Loucy (cell line): ENCODE measurements around the gene CCNF.

ENCODE experiments used
- H2AFZ ChIP-seq: fragments of 200-600 bp; sonication (generic); 2 replicates; pipeline ENCODE4 v1.6.0; 2016; ENCODE audit warnings: antibody characterized with exemption, mild to moderate bottlenecking, low read length, moderate library complexity
- H3F3A ChIP-seq: fragments of 200-600 bp; 2 replicates; pipeline ENCODE4 v1.6.0; 2016; ENCODE audit warnings: antibody characterized with exemption, low read depth, mild to moderate bottlenecking
- H3K27me3 ChIP-seq: fragments of 200-600 bp; sonication (generic); 2 replicates; pipeline ENCODE4 v1.6.1; 2014; ENCODE audit warnings: low read length, mild to moderate bottlenecking; ENCODE audit not compliant: insufficient read depth, poor library complexity, severe bottlenecking
- H3K36me3 ChIP-seq: fragments of 200-600 bp; sonication (generic); 2 replicates; pipeline ENCODE4 v1.6.1; 2016; ENCODE audit warnings: low read length; ENCODE audit not compliant: insufficient read depth
- H3K4me1 ChIP-seq: fragments of 200-600 bp; sonication (generic); 2 replicates; pipeline ENCODE4 v1.5.1; 2014; ENCODE audit warnings: low read length, mild to moderate bottlenecking; ENCODE audit not compliant: insufficient read depth, poor library complexity, severe bottlenecking
- H3K4me2 ChIP-seq: fragments of 200-600 bp; sonication (generic); 2 replicates; pipeline ENCODE4 v1.6.0; 2014; ENCODE audit warnings: antibody characterized with exemption, low read length, low read depth, mild to moderate bottlenecking; ENCODE audit not compliant: poor library complexity, severe bottlenecking
- H3K4me3 ChIP-seq: fragments of 200-600 bp; sonication (generic); 2 replicates; pipeline ENCODE4 v1.5.1; 2014; ENCODE audit warnings: low read length, mild to moderate bottlenecking, mixed read lengths; ENCODE audit not compliant: poor library complexity, severe bottlenecking
- H3K79me2 ChIP-seq: fragments of 200-600 bp; sonication (generic); 2 replicates; pipeline ENCODE4 v1.6.1; 2014; ENCODE audit warnings: low read length; ENCODE audit not compliant: insufficient read depth
- H3K9ac ChIP-seq: fragments of 200-600 bp; sonication (generic); 2 replicates; pipeline ENCODE4 v1.6.0; 2014; ENCODE audit warnings: mild to moderate bottlenecking, low read depth, low read length, moderate library complexity; ENCODE audit not compliant: poor library complexity, severe bottlenecking
- H3K9me2 ChIP-seq: fragments of 200-600 bp; sonication (generic); replicated peaks from 2 replicates; pipeline ENCODE4 v1.6.1; 2016; ENCODE audit warnings: low read depth, low read length, mixed read lengths
- H3K9me3 ChIP-seq: fragments of 200-600 bp; sonication (generic); 2 replicates; pipeline ENCODE4 v1.6.1; 2014; ENCODE audit warnings: mild to moderate bottlenecking, antibody characterized with exemption, low read length, low read depth; ENCODE audit not compliant: insufficient read depth
- H4K20me1 ChIP-seq: fragments of 200-600 bp; sonication (generic); 2 replicates; pipeline ENCODE4 v1.6.0; 2014; ENCODE audit warnings: antibody characterized with exemption, low read length, mild to moderate bottlenecking; ENCODE audit not compliant: insufficient read depth, poor library complexity, severe bottlenecking
- CTCF ChIP-seq: fragments of 200-600 bp; sonication (generic); conservative IDR thresholded peaks from 2 replicates; pipeline ENCODE4 v1.5.1; 2014; ENCODE audit warnings: mild to moderate bottlenecking, antibody characterized with exemption, low read length
- EZH2phosphoT487 ChIP-seq: fragments of 200-600 bp; IDR thresholded peaks from 2 replicates; pipeline ENCODE4 v1.6.1; 2018; ENCODE audit warnings: antibody characterized with exemption, mild to moderate bottlenecking, moderate library complexity, borderline replicate concordance

CCNF gene

GRCh38 chr16:2427526-2427925 lies 1.7 kb upstream of the CCNF start:
- H3K36me3 ChIP-seq = peaks cover under 1% of the 10 kb centered on the region; the same call in 1 of the 2 replicates
- peaks cover 17% of the 10 kb centered on the region for H3K4me1 ChIP-seq
- peak overlapping the region; percentile 79 for H3K9ac ChIP-seq
- peak overlapping the region; percentile 71 for H3K4me3 ChIP-seq
- no peaks in the 10 kb centered on the region for H3K9me3 ChIP-seq
- no peaks in the 10 kb centered on the region for H3K9me2 ChIP-seq
- H2AFZ ChIP-seq = no peak overlapping the region
- H3K27me3 ChIP-seq = no peaks in the 10 kb centered on the region
- peak overlapping the region; percentile 70 for H3K4me2 ChIP-seq
- peaks cover 40% of the 10 kb centered on the region for H3K79me2 ChIP-seq
- H4K20me1 ChIP-seq = peaks cover 10% of the 10 kb centered on the region
- H3F3A ChIP-seq = no peaks in the 10 kb centered on the region
- no peak for TF ChIP-seq CTCF
- no peak for TF ChIP-seq EZH2phosphoT487

- no peaks in the 10 kb centered on the region for H3K27me3 ChIP-seq
- H3K4me1 ChIP-seq = peaks cover 17% of the 10 kb centered on the region
- peaks cover 47% of the 10 kb centered on the region for H3K79me2 ChIP-seq
- H3K9me2 ChIP-seq = no peaks in the 10 kb centered on the region
- H3K4me2 ChIP-seq = peak overlapping the region; percentile 70
- H3F3A ChIP-seq = no peaks in the 10 kb centered on the region
- H3K4me3 ChIP-seq = peak overlapping the region; percentile 71
- H2AFZ ChIP-seq = peak overlapping the region; percentile 64
- H3K9ac ChIP-seq = peak overlapping the region; percentile 79
- peaks cover 10% of the 10 kb centered on the region for H4K20me1 ChIP-seq
- no peaks in the 10 kb centered on the region for H3K9me3 ChIP-seq
- H3K36me3 ChIP-seq = peaks cover 8% of the 10 kb centered on the region; the same call in 1 of the 2 replicates
- TF ChIP-seq CTCF (no peak), EZH2phosphoT487 (no peak)
Observed at GRCh38 chr16:2428051-2428783, 1.0 kb upstream of the CCNF start.

GRCh38 chr16:2428784-2429033 lies 538 bp upstream of the CCNF start:
- Histone ChIP-seq H3F3A (no peaks in the 10 kb centered on the region), H3K9me2 (no peaks in the 10 kb centered on the region), H3K79me2 (peaks cover 48% of the 10 kb centered on the region), H3K4me1 (peaks cover 17% of the 10 kb centered on the region), H2AFZ (peak overlapping the region; percentile 64), H3K9ac (peak overlapping the region; percentile 79), H3K36me3 (peaks cover 9% of the 10 kb centered on the region; the same call in 1 of the 2 replicates), H3K4me3 (peak overlapping the region; percentile 71), H3K27me3 (no peaks in the 10 kb centered on the region), H4K20me1 (peaks cover 10% of the 10 kb centered on the region), H3K9me3 (no peaks in the 10 kb centered on the region), H3K4me2 (peak overlapping the region; percentile 70)
- TF ChIP-seq EZH2phosphoT487 = no peak
- no peak for TF ChIP-seq CTCF
